CD8-positive, alpha-beta memory T cell (primary cell): ENCODE data around the gene IFITM2. TPM values are rescaled to one million over a fixed set of nuclear protein-coding genes. Genes with fewer than 3 reads are reported as not detected.

Source experiments
- CTCF ChIA-PET: fragments of 350-600 bp; sonication (Branson Sonifier 250); formaldehyde crosslinking; loops from one replicate; lab custom pipeline; 2021; ENCODE audit warnings: antibody characterized with exemption; lab: Charles Lee
- POLR2A ChIA-PET: fragments of 350-600 bp; sonication (Branson Sonifier 250); formaldehyde crosslinking; loops from one replicate; lab custom pipeline; 2021; ENCODE audit warnings: antibody characterized with exemption; lab: Charles Lee
- DNase-seq, 5 donors: peaks; one replicate each; pipeline versions ENCODE4 v3.0.0 to v3.0.0-alpha.2; 2020 to 2022; ENCODE audit warnings: mixed read lengths in 1 of 5
- H3K27ac ChIP-seq: one replicate; pipeline ENCODE4 v1.7.0; 2013; ENCODE audit warnings: low read depth, mild to moderate bottlenecking, low read length, moderate library complexity
- H3K27me3 ChIP-seq: 2 replicates; pipeline ENCODE4 v1.7.0; 2013; ENCODE audit warnings: low read length, mild to moderate bottlenecking; ENCODE audit not compliant: insufficient read depth, poor library complexity, severe bottlenecking
- H3K36me3 ChIP-seq: 2 replicates; pipeline ENCODE4 v1.7.0; 2013; ENCODE audit warnings: mild to moderate bottlenecking, low read length, moderate library complexity; ENCODE audit not compliant: insufficient read depth
- H3K4me1 ChIP-seq: 2 replicates; pipeline ENCODE4 v1.7.0; 2013; ENCODE audit warnings: mild to moderate bottlenecking, low read length, moderate library complexity; ENCODE audit not compliant: insufficient read depth
- H3K4me3 ChIP-seq: 2 replicates; pipeline ENCODE4 v1.7.0; 2013; ENCODE audit warnings: mild to moderate bottlenecking, low read length
- H3K9me3 ChIP-seq: 2 replicates; pipeline ENCODE4 v1.7.0; 2013; ENCODE audit warnings: mild to moderate bottlenecking, low read length
- H3K27ac Mint-ChIP-seq, 8 donors: one replicate each; pipeline ENCODE4 v1.8.0; 2020 to 2021; ENCODE audit warnings: mixed read lengths in 8 of 8, mild to moderate bottlenecking in 6 of 8, inconsistent platforms in 3 of 8, moderate library complexity in 3 of 8
- H3K27me3 Mint-ChIP-seq, 2 donors: one replicate each; pipeline ENCODE4 v1.8.0; 2020 to 2021; ENCODE audit warnings: mixed read lengths in 2 of 2, mild to moderate bottlenecking in 1 of 2, moderate library complexity in 1 of 2
- H3K36me3 Mint-ChIP-seq, 3 donors: one replicate each; pipeline ENCODE4 v1.8.0; 2020 to 2021; ENCODE audit warnings: mixed read lengths in 3 of 3, inconsistent platforms in 1 of 3, mild to moderate bottlenecking in 1 of 3
- H3K4me1 Mint-ChIP-seq, 3 donors: one replicate each; pipeline ENCODE4 v1.8.0; 2020 to 2021; ENCODE audit warnings: mixed read lengths in 3 of 3, inconsistent platforms in 1 of 3, mild to moderate bottlenecking in 1 of 3
- H3K4me3 Mint-ChIP-seq, 7 donors: one replicate each; pipeline ENCODE4 v1.8.0; 2020 to 2021; ENCODE audit warnings: mixed read lengths in 7 of 7, mild to moderate bottlenecking in 6 of 7, moderate library complexity in 4 of 7, inconsistent platforms in 2 of 7
- H3K9me3 Mint-ChIP-seq, 5 donors: one replicate each; pipeline ENCODE4 v1.8.0; 2020 to 2022; ENCODE audit warnings: mixed read lengths in 5 of 5, mild to moderate bottlenecking in 3 of 5, moderate library complexity in 2 of 5, inconsistent platforms in 1 of 5
- polyA plus RNA-seq: library from polyadenylated mRNA; unstranded; fragments of 300-500 nt; fragmentation: Illumina TruSeq; gene quantifications from one replicate; pipeline ENCODE4 v1.2.3, GENCODE V29; 2021
- total RNA-seq, 2 experiments: library from RNA; stranded (reverse); gene quantifications; one replicate each; pipeline ENCODE4 v1.2.3, GENCODE V29; 2021

The IFITM2 gene
- total and polyA plus RNA-seq, 3 experiments from 2014 or later, result 132 to 3,074 (median 142) TPM

DNA sequence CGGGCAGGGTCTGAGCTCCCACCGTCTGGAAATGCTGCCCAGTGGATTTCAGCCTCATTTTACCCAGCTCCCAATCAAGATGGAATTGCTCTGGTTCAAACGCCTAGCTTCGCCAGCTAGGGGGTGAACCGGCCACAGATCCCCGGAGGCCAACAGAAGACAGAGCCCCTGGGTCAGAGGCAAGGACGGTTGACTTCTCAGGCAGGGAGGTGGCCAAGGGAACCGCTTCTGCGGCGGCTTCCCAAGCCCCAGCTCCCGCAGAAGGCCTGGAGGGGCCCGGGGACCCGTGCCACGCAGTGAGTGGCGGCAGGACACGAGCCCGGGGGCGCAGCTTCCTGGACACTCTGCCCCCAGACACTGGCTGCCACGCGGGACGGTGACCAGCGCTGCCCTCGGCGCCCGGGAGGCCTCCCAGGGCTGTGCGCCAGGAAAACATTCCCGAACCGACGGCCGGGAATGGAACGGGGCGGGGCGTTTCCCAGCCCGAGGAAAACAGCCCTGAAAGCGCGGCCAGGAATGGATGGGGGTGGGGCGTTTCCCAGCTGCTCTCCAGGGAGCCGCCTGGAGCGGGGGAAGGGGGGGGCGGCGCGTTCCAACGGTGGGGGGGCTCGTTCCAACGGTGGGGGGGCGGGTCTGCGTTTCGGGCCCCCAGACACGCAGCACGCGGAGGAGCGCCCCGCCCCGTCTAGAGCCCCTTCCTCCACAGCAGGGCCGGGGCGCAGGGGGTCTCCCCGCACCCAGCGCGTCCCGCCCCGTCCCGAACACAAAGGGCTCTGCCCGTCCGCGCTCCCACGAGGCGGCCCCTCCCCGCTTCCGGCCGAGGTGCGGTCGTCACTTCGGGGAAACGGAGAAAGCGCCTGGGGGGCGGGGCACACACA is 48.2 kb downstream of the IFITM2 start:
- Mint-ChIP-seq H3K36me3 (no peaks in the 10 kb centered on the region), H3K27ac (peak overlapping the region; percentile 78 to 99 (median 94)), H3K4me3 (peak overlapping the region; percentile 63 to 85 (median 81)), H3K27me3 (no peaks in the 10 kb centered on the region), H3K4me1 (peaks cover 47 to 49% (median 48%) of the 10 kb centered on the region in 3 donors), H3K9me3 (peaks cover 0 to 2% (median 0%) of the 10 kb centered on the region in 5 donors)
- peak; percentile 75 to 90 (median 84) for DNase-seq
- Histone ChIP-seq H3K36me3 (no peaks in the 10 kb centered on the region), H3K27me3 (no peaks in the 10 kb centered on the region), H3K4me1 (peaks cover 25% of the 10 kb centered on the region), H3K9me3 (no peaks in the 10 kb centered on the region), H3K27ac (peak overlapping the region; percentile 82), H3K4me3 (peak overlapping the region; percentile 84)
- CTCF ChIA-PET, result interaction anchor here (0.9 to 3.9 kb wide), 20 partner anchors 8 to 150 kb away, joined by 3 to 25 read pairs (median 3); no protein-coding TSS in a partner anchor
- POLR2A ChIA-PET, result interaction anchor here (0.6 to 1.8 kb wide), 11 partner anchors 17 to 150 kb away, joined by 3 to 7 read pairs (median 4); partner anchors contain the start of genes BET1L and RIC8A

DNA sequence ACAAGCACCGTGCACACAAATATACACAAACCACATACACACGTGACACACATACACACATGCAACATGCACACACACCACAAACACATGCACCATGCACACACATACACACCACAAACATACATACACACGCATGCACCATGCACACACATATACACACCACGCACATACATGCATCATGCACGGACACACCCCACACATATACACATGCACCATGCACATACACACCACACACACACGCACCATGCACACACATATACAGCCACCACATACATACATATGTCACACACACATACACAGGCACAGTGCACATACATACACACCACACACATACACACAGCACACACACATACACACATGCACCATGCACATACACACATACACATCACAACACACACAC is 49.0 kb downstream of the IFITM2 start:
- Mint-ChIP-seq H3K27me3 (no peaks in the 10 kb centered on the region), H3K9me3 (peaks cover 0 to 2% (median 0%) of the 10 kb centered on the region in 5 donors), H3K4me3 (no peak overlapping the region), H3K4me1 (peaks cover 40 to 41% (median 40%) of the 10 kb centered on the region in 3 donors), H3K27ac (no peak overlapping the region), H3K36me3 (no peaks in the 10 kb centered on the region)
- Histone ChIP-seq H3K36me3 (no peaks in the 10 kb centered on the region), H3K4me3 (no peak overlapping the region), H3K27me3 (no peaks in the 10 kb centered on the region), H3K9me3 (no peaks in the 10 kb centered on the region), H3K27ac (no peak overlapping the region), H3K4me1 (peaks cover 18% of the 10 kb centered on the region)
- no peak for DNase-seq
- ChIA-PET CTCF (interaction anchor here (1.5 to 3.0 kb wide), 2 partner anchors 51 to 106 kb away, joined by 12 to 21 read pairs; no protein-coding TSS in a partner anchor), POLR2A (interaction anchor here (1.1 to 1.8 kb wide), 4 partner anchors 27 to 149 kb away, joined by 4 to 7 read pairs (median 4); partner anchors contain the start of genes BET1L and RIC8A)

DNA sequence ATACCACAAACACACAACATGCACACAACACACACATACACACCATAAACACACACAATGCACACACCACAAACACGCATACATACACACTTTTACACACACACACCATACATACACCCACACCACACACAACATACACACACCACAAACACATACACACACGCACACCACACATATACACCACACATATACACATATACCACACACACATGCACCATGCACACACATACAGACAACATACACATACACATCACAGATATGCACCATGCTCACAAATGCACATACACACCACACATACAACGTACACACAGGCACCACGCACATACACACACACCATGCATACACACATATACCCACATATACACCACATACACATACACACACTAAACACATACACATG is 50.0 kb downstream of the IFITM2 start:
- Histone ChIP-seq H3K27ac (no peak overlapping the region), H3K4me1 (peaks cover 18% of the 10 kb centered on the region), H3K9me3 (no peaks in the 10 kb centered on the region), H3K27me3 (no peaks in the 10 kb centered on the region), H3K36me3 (no peaks in the 10 kb centered on the region), H3K4me3 (no peak overlapping the region)
- H3K27ac Mint-ChIP-seq, result no peak overlapping the region
- DNase-seq, result no peak
- POLR2A ChIA-PET, result no interaction called here
- CTCF ChIA-PET, result no interaction called here
- no peak overlapping the region for H3K4me3 Mint-ChIP-seq
- peaks cover 33 to 35% (median 33%) of the 10 kb centered on the region in 3 donors for H3K4me1 Mint-ChIP-seq
- H3K27me3 Mint-ChIP-seq, result no peaks in the 10 kb centered on the region
- peaks cover 0 to 3% (median 0%) of the 10 kb centered on the region in 5 donors for H3K9me3 Mint-ChIP-seq
- no peaks in the 10 kb centered on the region for H3K36me3 Mint-ChIP-seq

DNA sequence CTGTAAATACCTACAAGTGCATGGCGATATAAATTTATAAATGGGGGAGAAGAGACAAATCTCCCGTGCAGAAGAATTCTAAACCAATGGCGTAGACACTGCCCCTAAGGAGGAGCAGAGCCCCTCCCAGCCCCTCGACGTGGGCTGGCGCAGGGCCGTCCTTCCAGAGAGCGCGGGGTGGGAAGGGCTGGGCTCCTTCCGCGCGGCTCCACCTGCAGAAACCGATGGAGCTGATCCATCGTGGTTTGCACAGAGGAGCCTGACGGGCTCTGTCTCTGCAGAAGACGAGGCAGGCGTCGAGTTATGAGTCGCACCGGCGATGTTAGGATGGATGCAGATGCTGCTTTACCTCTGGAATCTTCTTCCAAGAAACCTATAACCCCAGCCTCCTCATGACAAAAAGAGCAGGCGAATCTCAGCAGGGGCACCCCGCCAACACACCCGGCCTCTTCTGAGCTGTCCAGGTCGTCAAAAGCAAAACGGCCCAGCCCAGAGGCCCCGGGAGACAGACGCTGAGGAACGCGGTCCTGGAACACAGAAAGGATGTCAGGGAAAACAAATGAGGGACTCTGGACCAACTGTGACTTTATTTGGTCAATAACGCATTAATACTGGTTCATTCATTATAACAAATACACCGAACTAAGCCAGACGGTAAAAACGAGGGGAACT is 50.6 kb downstream of the IFITM2 start:
- Mint-ChIP-seq H3K27ac (peak overlapping the region in 4 of 8 donors; percentile 33 to 81 (median 59)), H3K36me3 (no peaks in the 10 kb centered on the region), H3K4me3 (no peak overlapping the region), H3K9me3 (peaks cover 0 to 3% (median 0%) of the 10 kb centered on the region in 5 donors), H3K4me1 (peaks cover 27 to 28% (median 27%) of the 10 kb centered on the region in 3 donors), H3K27me3 (no peaks in the 10 kb centered on the region)
- no peaks in the 10 kb centered on the region for H3K9me3 ChIP-seq
- H3K27ac ChIP-seq, result no peak overlapping the region
- DNase-seq, result no peak
- H3K4me3 ChIP-seq, result no peak overlapping the region
- POLR2A ChIA-PET, result interaction anchor here (0.8 kb wide), 1 partner anchor 74 kb away, joined by 3 read pairs; no protein-coding TSS in a partner anchor
- no peaks in the 10 kb centered on the region for H3K36me3 ChIP-seq
- CTCF ChIA-PET, result interaction anchor here (1.3 kb wide), 1 partner anchor 9 kb away, joined by 3 read pairs; no protein-coding TSS in a partner anchor
- H3K27me3 ChIP-seq, result no peaks in the 10 kb centered on the region
- H3K4me1 ChIP-seq, result peaks cover 18% of the 10 kb centered on the region

Other genes starting within 250 kb of the IFITM2 start
- not detected for gene SCGB1C1, start 114.7 kb upstream of the IFITM2 start, total RNA-seq
- not detected for gene SCGB1C1, start 114.7 kb upstream of the IFITM2 start, polyA plus RNA-seq
- gene BET1L, start 100.4 kb upstream of the IFITM2 start, total RNA-seq, result 10 to 100 TPM; 36.1 to 38.5 TPM
- 60.4 TPM for gene BET1L, start 100.4 kb upstream of the IFITM2 start, polyA plus RNA-seq
- gene RIC8A, start 100.1 kb upstream of the IFITM2 start, total RNA-seq, result 100 to 1,000 TPM; 137 to 139 TPM
- 103 TPM for gene RIC8A, start 100.1 kb upstream of the IFITM2 start, polyA plus RNA-seq
- 10 to 100 TPM; 13.6 to 14.8 TPM for gene SIRT3, start 71.5 kb upstream of the IFITM2 start, total RNA-seq
- 12.2 TPM for gene SIRT3, start 71.5 kb upstream of the IFITM2 start, polyA plus RNA-seq
- gene PSMD13, start 70.8 kb upstream of the IFITM2 start, total RNA-seq, result 100 to 1,000 TPM; 235 to 237 TPM
- gene PSMD13, start 70.8 kb upstream of the IFITM2 start, polyA plus RNA-seq, result 218 TPM
- gene NLRP6, start 29.4 kb upstream of the IFITM2 start, total RNA-seq, result 1 to 10 TPM; 3.5 to 3.6 TPM
- gene NLRP6, start 29.4 kb upstream of the IFITM2 start, polyA plus RNA-seq, result 11.7 TPM
- 10 to 100 TPM; 81.0 to 81.2 TPM for gene PGGHG, start 18.7 kb upstream of the IFITM2 start, total RNA-seq
- 9.8 TPM for gene PGGHG, start 18.7 kb upstream of the IFITM2 start, polyA plus RNA-seq
- gene IFITM5, start 8.3 kb upstream of the IFITM2 start, total RNA-seq, result not detected
- gene IFITM5, start 8.3 kb upstream of the IFITM2 start, polyA plus RNA-seq, result not detected
- 10 to 100 TPM; 70.7 to 75.9 TPM for gene IFITM1, start 6.2 kb downstream of the IFITM2 start, total RNA-seq
- 2,153 TPM for gene IFITM1, start 6.2 kb downstream of the IFITM2 start, polyA plus RNA-seq
- gene IFITM3, start 13.0 kb downstream of the IFITM2 start, total RNA-seq, result 10 to 100 TPM; 20.6 to 21.0 TPM
- gene IFITM3, start 13.0 kb downstream of the IFITM2 start, polyA plus RNA-seq, result 12.0 TPM
- under 1 TPM; 0.47 to 0.81 TPM for gene B4GALNT4, start 61.7 kb downstream of the IFITM2 start, total RNA-seq
- gene B4GALNT4, start 61.7 kb downstream of the IFITM2 start, polyA plus RNA-seq, result 0.31 TPM
- not detected for gene PKP3, start 86.4 kb downstream of the IFITM2 start, total RNA-seq
- gene PKP3, start 86.4 kb downstream of the IFITM2 start, polyA plus RNA-seq, result 1.1 TPM
- gene SIGIRR, start 107.2 kb downstream of the IFITM2 start, total RNA-seq, result 10 to 100 TPM; 54.2 to 59.4 TPM
- gene SIGIRR, start 107.2 kb downstream of the IFITM2 start, polyA plus RNA-seq, result 267 TPM
- gene ANO9, start 134.2 kb downstream of the IFITM2 start, total RNA-seq, result 10 to 100 TPM; 25.3 to 26.4 TPM
- 12.2 TPM for gene ANO9, start 134.2 kb downstream of the IFITM2 start, polyA plus RNA-seq
- gene PTDSS2, start 142.5 kb downstream of the IFITM2 start, total RNA-seq, result 10 to 100 TPM; 26.2 to 28.4 TPM
- gene PTDSS2, start 142.5 kb downstream of the IFITM2 start, polyA plus RNA-seq, result 11.5 TPM
- gene RNH1, start 199.4 kb downstream of the IFITM2 start, total RNA-seq, result 100 to 1,000 TPM; 118 to 125 TPM
- 183 TPM for gene RNH1, start 199.4 kb downstream of the IFITM2 start, polyA plus RNA-seq
- 10 to 100 TPM; 86.9 to 91.5 TPM for gene HRAS, start 227.8 kb downstream of the IFITM2 start, total RNA-seq
- gene HRAS, start 227.8 kb downstream of the IFITM2 start, polyA plus RNA-seq, result 22.5 TPM
- gene LRRC56, start 229.7 kb downstream of the IFITM2 start, total RNA-seq, result 1 to 10 TPM; 1.8 to 2.1 TPM
- 0.81 TPM for gene LRRC56, start 229.7 kb downstream of the IFITM2 start, polyA plus RNA-seq